ENCODE measurements around the gene SLC26A6. TPM values are rescaled to one million over a fixed set of nuclear protein-coding genes. Genes with fewer than 3 reads are reported as not detected.

The SLC26A6 gene
- total RNA-seq, 1 experiment from 2014 or later: 47.4 TPM

- no TSS peak for BruUV-seq (replicated peaks)
- POLR2A ChIA-PET: interaction anchor here (1.4 kb wide), 2 partner anchors 9 to 182 kb away, joined by 3 read pairs; partner anchors contain the start of gene ATRIP
- no peaks in the 10 kb centered on the region for H3K9me3 Mint-ChIP-seq (ENCODE audit: unreplicated experiment)
- TF ChIP-seq, protein P1, sequence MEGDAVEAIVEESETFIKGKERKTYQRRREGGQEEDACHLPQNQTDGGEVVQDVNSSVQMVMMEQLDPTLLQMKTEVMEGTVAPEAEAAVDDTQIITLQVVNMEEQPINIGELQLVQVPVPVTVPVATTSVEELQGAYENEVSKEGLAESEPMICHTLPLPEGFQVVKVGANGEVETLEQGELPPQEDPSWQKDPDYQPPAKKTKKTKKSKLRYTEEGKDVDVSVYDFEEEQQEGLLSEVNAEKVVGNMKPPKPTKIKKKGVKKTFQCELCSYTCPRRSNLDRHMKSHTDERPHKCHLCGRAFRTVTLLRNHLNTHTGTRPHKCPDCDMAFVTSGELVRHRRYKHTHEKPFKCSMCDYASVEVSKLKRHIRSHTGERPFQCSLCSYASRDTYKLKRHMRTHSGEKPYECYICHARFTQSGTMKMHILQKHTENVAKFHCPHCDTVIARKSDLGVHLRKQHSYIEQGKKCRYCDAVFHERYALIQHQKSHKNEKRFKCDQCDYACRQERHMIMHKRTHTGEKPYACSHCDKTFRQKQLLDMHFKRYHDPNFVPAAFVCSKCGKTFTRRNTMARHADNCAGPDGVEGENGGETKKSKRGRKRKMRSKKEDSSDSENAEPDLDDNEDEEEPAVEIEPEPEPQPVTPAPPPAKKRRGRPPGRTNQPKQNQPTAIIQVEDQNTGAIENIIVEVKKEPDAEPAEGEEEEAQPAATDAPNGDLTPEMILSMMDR (IDR thresholded peaks at IDR 0.05; ENCODE audit: unreplicated experiment): no peak
- peaks cover 5% of the 10 kb centered on the region for H3K4me1 Mint-ChIP-seq (ENCODE audit: insufficient read depth, unreplicated experiment)
- intact Hi-C loops (cut with micrococcal nuclease): no loop called here
- H3K27me3 Mint-ChIP-seq (ENCODE audit: insufficient read depth, unreplicated experiment): no peaks in the 10 kb centered on the region
- H3K27ac Mint-ChIP-seq (ENCODE audit: low read depth, unreplicated experiment): peak overlapping the region; percentile 28
- no peak overlapping the region for H3K4me3 Mint-ChIP-seq (ENCODE audit: unreplicated experiment)
- CTCF ChIA-PET: no interaction called here
- no peak for DNase-seq (ENCODE audit: unreplicated experiment)
- H3K36me3 Mint-ChIP-seq (ENCODE audit: insufficient read depth, unreplicated experiment): peaks cover 67% of the 10 kb centered on the region
Observed at GRCh38 chr3:48628277-48629017, 6.8 kb downstream of the SLC26A6 start.

GRCh38 chr3:48625600-48625999 is 9.7 kb downstream of the SLC26A6 start:
- Mint-ChIP-seq H3K4me3 (ENCODE audit: unreplicated experiment) (no peak overlapping the region), H3K36me3 (ENCODE audit: insufficient read depth, unreplicated experiment) (peaks cover 59% of the 10 kb centered on the region), H3K9me3 (ENCODE audit: unreplicated experiment) (no peaks in the 10 kb centered on the region), H3K27me3 (ENCODE audit: insufficient read depth, unreplicated experiment) (no peaks in the 10 kb centered on the region), H3K27ac (ENCODE audit: low read depth, unreplicated experiment) (peak overlapping the region; percentile 27), H3K4me1 (ENCODE audit: insufficient read depth, unreplicated experiment) (peaks cover 5% of the 10 kb centered on the region)
- intact Hi-C loops (cut with micrococcal nuclease): no loop called here
- ChIA-PET POLR2A (interaction anchor here (0.8 to 7.4 kb wide), 4 partner anchors 9 to 69 kb away, joined by 3 to 50 read pairs (median 5); partner anchors contain the start of genes PFKFB4, SLC26A6 and UQCRC1), CTCF (interaction anchor here (0.6 to 3.8 kb wide), 3 partner anchors 9 to 185 kb away, joined by 3 to 16 read pairs (median 3); partner anchors contain the start of gene SLC26A6)
- no TSS peak for BruUV-seq (replicated peaks)
- no peak for DNase-seq (ENCODE audit: unreplicated experiment)
- TF ChIP-seq, protein P1 (IDR thresholded peaks at IDR 0.05; ENCODE audit: unreplicated experiment): no peak

DNA sequence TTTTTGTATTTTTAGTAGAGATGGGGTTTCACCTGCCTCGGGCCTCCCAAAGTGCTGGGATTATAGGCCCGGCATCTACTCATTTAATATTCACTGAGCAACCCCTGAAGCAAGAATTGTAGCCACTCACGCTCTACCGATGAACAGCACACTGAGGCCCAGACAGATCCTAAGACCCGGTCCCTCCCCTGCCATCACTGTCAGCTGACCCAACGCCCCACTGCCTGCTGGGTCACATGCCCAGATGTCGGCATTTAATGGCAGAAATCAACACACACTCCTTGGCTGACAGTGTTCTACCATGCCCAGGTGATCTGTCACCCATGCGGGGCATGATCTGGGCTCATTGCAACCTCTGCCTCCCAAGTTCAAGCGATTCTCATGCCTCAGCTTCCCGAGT is 10.5 kb downstream of the SLC26A6 start:
- intact Hi-C loops (cut with micrococcal nuclease): no loop called here
- H3K4me1 Mint-ChIP-seq (ENCODE audit: insufficient read depth, unreplicated experiment): peaks cover 5% of the 10 kb centered on the region
- no peak overlapping the region for H3K27ac Mint-ChIP-seq (ENCODE audit: low read depth, unreplicated experiment)
- no peak overlapping the region for H3K4me3 Mint-ChIP-seq (ENCODE audit: unreplicated experiment)
- H3K9me3 Mint-ChIP-seq (ENCODE audit: unreplicated experiment): no peaks in the 10 kb centered on the region
- DNase-seq (ENCODE audit: unreplicated experiment): no peak
- TF ChIP-seq, protein P1 (IDR thresholded peaks at IDR 0.05; ENCODE audit: unreplicated experiment): no peak
- peaks cover 55% of the 10 kb centered on the region for H3K36me3 Mint-ChIP-seq (ENCODE audit: insufficient read depth, unreplicated experiment)
- BruUV-seq (replicated peaks): no TSS peak
- no peaks in the 10 kb centered on the region for H3K27me3 Mint-ChIP-seq (ENCODE audit: insufficient read depth, unreplicated experiment)
- POLR2A ChIA-PET: interaction anchor here (0.6 to 7.4 kb wide), 8 partner anchors 10 to 68 kb away, joined by 3 to 50 read pairs (median 4); partner anchors contain the start of genes PFKFB4, SLC26A6 and UQCRC1
- CTCF ChIA-PET: interaction anchor here (0.6 to 3.8 kb wide), 3 partner anchors 9 to 186 kb away, joined by 3 to 16 read pairs (median 3); partner anchors contain the start of gene SLC26A6

DNA sequence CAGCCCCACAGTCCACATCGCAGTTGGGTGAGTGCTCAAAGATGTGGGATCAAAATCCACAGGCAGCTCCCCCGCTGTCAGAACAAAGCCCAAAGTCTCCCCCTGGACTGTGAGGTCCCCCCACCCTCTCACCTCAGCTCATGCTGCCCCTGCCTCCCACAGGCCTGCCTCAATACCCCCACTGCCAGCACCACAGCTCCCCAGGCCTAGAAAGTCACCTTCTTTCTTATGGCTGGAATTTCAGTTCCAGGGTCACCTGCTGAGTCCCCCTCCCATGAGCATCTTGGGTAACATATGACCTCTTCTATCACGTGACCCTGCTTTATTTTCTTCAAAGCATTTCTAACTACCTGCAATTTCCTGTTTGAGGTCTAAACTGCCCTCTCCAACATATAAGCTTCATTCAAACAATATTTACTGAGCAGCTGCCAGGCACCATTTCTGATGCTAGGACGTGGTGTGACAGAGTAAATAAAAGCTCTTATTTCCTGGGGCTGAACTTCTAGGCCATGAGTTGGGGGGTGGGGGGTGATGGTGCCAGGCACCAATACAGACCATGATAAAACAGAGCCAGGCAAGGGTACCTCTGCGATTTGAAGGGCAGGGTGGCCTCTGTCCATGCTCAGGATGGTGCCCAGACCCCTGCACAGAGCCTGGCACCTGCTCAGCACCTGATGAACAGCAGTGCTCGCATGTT is 11.3 kb downstream of the SLC26A6 start:
- BruUV-seq (replicated peaks): no TSS peak
- ChIA-PET CTCF (interaction anchor here (0.6 to 3.8 kb wide), 3 partner anchors 12 to 63 kb away, joined by 4 to 16 read pairs (median 8); partner anchors contain the start of gene SLC26A6), POLR2A (interaction anchor here (0.6 to 7.4 kb wide), 9 partner anchors 11 to 130 kb away, joined by 3 to 50 read pairs (median 3); partner anchors contain the start of gene SLC26A6)
- Mint-ChIP-seq H3K27ac (ENCODE audit: low read depth, unreplicated experiment) (no peak overlapping the region), H3K9me3 (ENCODE audit: unreplicated experiment) (no peaks in the 10 kb centered on the region), H3K36me3 (ENCODE audit: insufficient read depth, unreplicated experiment) (peaks cover 47% of the 10 kb centered on the region), H3K4me3 (ENCODE audit: unreplicated experiment) (no peak overlapping the region), H3K27me3 (ENCODE audit: insufficient read depth, unreplicated experiment) (no peaks in the 10 kb centered on the region), H3K4me1 (ENCODE audit: insufficient read depth, unreplicated experiment) (peaks cover 5% of the 10 kb centered on the region)
- TF ChIP-seq, protein P1 (IDR thresholded peaks at IDR 0.05; ENCODE audit: unreplicated experiment): no peak
- DNase-seq (ENCODE audit: unreplicated experiment): no peak
- intact Hi-C loops (cut with micrococcal nuclease): no loop called here

Data from MCF 10A (cell line).